ENCODE data around the gene ZHX3. TPM values are rescaled to one million over a fixed set of nuclear protein-coding genes. Genes with fewer than 3 reads are reported as not detected.

Gene ZHX3
- total and polyA plus RNA-seq, 2 of the 4 experiments (the other 2 are of a cell fraction): 25.0 to 28.0 TPM

DNA sequence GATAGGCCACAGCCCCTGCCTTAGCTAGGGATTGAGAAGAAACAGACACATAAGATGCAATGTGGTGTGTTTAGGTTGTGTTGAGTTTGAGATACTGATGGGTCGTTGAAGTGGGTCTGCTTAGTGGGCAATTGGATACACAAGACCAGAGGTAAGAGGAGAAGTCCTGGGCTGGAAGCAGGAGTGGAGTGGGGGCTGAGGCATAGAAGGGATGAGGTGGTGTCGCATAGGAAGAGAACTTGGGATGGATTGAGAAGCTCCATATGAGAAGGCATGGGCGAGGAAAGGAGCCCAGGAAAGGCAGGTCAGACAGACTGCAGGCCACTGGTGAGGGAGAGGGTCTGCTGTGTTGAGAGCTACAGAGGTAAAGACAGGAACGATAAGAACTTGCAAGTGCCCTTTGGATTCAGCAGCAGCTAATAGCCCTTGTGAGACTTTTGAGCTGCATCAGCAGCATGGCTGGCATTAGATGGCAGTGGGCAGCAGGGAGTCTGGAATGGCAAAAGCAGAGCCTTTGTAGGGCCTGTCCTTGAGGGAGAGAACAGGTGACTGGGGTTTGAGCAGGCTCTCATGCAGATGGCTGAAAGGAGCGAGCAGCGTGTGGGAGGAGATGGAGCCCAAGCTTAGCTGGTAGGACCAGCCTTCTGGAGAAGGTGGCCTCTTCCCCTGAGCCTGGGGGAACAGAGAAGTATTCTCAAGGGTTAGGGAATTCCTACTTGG is 147.0 kb downstream of the ZHX3 start (continued):
- no peak for TF ChIP-seq MXI1 (IDR thresholded peaks at IDR 0.05; ENCODE audit: borderline replicate concordance, low read depth, low read length)

DNA sequence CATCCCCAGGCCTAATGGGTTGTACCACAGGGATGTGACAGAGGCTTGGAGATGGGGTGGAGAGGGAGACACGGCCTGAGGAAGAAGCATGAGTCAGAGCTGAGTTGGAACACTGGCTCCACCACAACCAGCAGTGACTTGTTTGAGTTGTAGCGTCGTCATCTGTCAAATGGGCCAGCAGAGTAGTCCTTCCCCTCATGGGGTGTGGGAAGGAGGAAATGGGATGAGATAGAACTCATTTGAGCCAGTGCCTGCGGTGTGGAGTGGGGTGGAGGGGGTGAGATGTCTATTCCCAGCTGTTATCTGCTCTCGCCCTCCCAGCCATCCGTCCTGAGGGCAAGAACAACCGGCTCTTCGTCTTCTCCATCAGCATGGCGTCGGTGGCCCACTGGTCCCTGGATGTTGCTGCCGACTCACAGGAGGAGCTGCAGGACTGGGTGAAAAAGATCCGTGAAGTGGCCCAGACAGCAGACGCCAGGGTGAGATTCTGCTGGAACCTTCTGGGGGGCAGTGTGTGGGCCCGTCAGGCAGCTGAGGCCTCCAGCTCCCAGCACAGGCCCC is 147.7 kb downstream of the ZHX3 start:
- Histone ChIP-seq H4K5ac (ENCODE audit: low read depth, low read length) (no peak overlapping the region), H3K4me2 (ENCODE audit: low read depth, low read length) (no peak overlapping the region), H3K27me3 (ENCODE audit: control insufficient read depth, insufficient read depth, low read length) (no peaks in the 10 kb centered on the region), H2BK20ac (ENCODE audit: low read depth, low read length) (no peak overlapping the region), H4K8ac (ENCODE audit: low read depth in 2 of 2, low read length in 2 of 2) (no peak overlapping the region), H2BK5ac (ENCODE audit: low read depth, low read length, poor library complexity, severe bottlenecking) (no peak overlapping the region), H3K79me1 (ENCODE audit: low read depth in 1 of 2, low read length in 2 of 2) (peaks cover 9 to 62% of the 10 kb centered on the region in 2 experiments; a peak in 3 of 4 replicates), H2BK15ac (ENCODE audit: low read depth, low read length) (no peak overlapping the region), H3K4me1 (ENCODE audit: control insufficient read depth, insufficient read depth, low read length) (peaks cover 19% of the 10 kb centered on the region), H3K4me3 (ENCODE audit: insufficient read depth, low read depth, low read length) (no peak overlapping the region), H2BK120ac (ENCODE audit: low read depth, low read length) (no peak overlapping the region), H2AK9ac (replicated peaks; ENCODE audit: low read depth, low read length, poor library complexity) (no peak overlapping the region), H3K9ac (ENCODE audit: low read depth, low read length) (no peak overlapping the region), H3K23ac (ENCODE audit: low read depth, low read length) (no peak overlapping the region), H4K20me1 (ENCODE audit: insufficient read depth, low read length) (peaks cover 33% of the 10 kb centered on the region), H2AFZ (replicated peaks; ENCODE audit: low read length, poor library complexity) (no peak overlapping the region), H3K56ac (ENCODE audit: extremely low read depth, insufficient read depth, low read length) (no peak overlapping the region), H3K18ac (ENCODE audit: low read depth, low read length) (no peak overlapping the region), H3K9me1 (ENCODE audit: insufficient read depth, low read length) (peaks cover 8% of the 10 kb centered on the region), H4K91ac (ENCODE audit: insufficient read depth, low read depth, low read length) (no peak overlapping the region), H3K27ac (ENCODE audit: insufficient read depth, low read length) (no peak overlapping the region), H3K9me3 (ENCODE audit: control insufficient read depth, insufficient read depth, low read length) (no peaks in the 10 kb centered on the region), H3K36me3 (ENCODE audit: control insufficient read depth, insufficient read depth, low read length) (peaks cover 91% of the 10 kb centered on the region), H3K14ac (replicated peaks; ENCODE audit: low read depth, low read length) (no peak overlapping the region), H2AK5ac (ENCODE audit: low read depth, low read length) (no peak overlapping the region), H3K4ac (ENCODE audit: low read depth, low read length) (no peak overlapping the region)
- no TSS peak for BruUV-seq (replicated peaks)
- in situ Hi-C loops (cut with MboI; ENCODE audit: low sequenced_read_pairs): loop anchor here (25.0 kb wide), 1 partner anchor 442 kb away; the partner anchor contains the start of gene CHD6
- dilution Hi-C loops (cut with HindIII; ENCODE audit: low sequenced_read_pairs, unreplicated experiment): no loop called here
- CTCF ChIA-PET: no interaction called here
- TF ChIP-seq RCOR1 (IDR thresholded peaks at IDR 0.05; ENCODE audit: insufficient replicate concordance, low read length): peak; percentile 80
- TF ChIP-seq MXI1 (IDR thresholded peaks at IDR 0.05; ENCODE audit: borderline replicate concordance, low read depth, low read length): no peak
- intact Hi-C loops (cut with micrococcal nuclease): loop anchor here (5.0 to 10.0 kb wide), 2 partner anchors 227 to 525 kb away; no protein-coding TSS in a partner anchor
- 95% methylated on average over 10 of the region's 14 CpGs; no CpG with 5 or more reads in 1 of the 2 experiments for WGBS, 2 experiments (ENCODE audit: extremely low coverage in 2 of 2, insufficient read length in 1 of 2)
- POLR2A ChIA-PET (ENCODE audit: unreplicated experiment): no interaction called here
- DNase-seq: peak; percentile 78
- ATAC-seq (ENCODE audit: low read depth): no peak
